ENCODE measurements around the gene SPIRE1. TPM values are rescaled to one million over a fixed set of nuclear protein-coding genes. Genes with fewer than 3 reads are reported as not detected.
A peak's percentile ranks its signal among the peaks of the same experiment; 100 is the strongest.

SPIRE1 gene
- total RNA-seq, 1 donor from 2014 or later, result 42.4 TPM

- Histone ChIP-seq H3K36me3 (no peaks in the 10 kb centered on the region), H3K27me3 (ENCODE audit: low read depth) (no peaks in the 10 kb centered on the region), H3K4me3 (no peak overlapping the region), H3K9me3 (replicated peaks) (no peaks in the 10 kb centered on the region), H3K27ac (replicated peaks) (peak overlapping the region; percentile 38), H3K4me1 (peaks cover 46% of the 10 kb centered on the region)
- DNase-seq, result no peak
- TF ChIP-seq CTCF (IDR thresholded peaks at IDR 0.05; ENCODE audit: borderline replicate concordance), result no peak
- intact Hi-C loops (cut with micrococcal nuclease), result no loop called here
Observed at GRCh38 chr18:12595571-12596255, 62.2 kb downstream of the SPIRE1 start.

- H3K9me3 ChIP-seq (replicated peaks), result no peaks in the 10 kb centered on the region
- H3K4me1 ChIP-seq, result peaks cover 47% of the 10 kb centered on the region
- intact Hi-C loops (cut with micrococcal nuclease), result no loop called here
- H3K36me3 ChIP-seq, result no peaks in the 10 kb centered on the region
- no peak for TF ChIP-seq CTCF (IDR thresholded peaks at IDR 0.05; ENCODE audit: borderline replicate concordance)
- no peak overlapping the region for H3K4me3 ChIP-seq
- no peaks in the 10 kb centered on the region for H3K27me3 ChIP-seq (ENCODE audit: low read depth)
- no peak overlapping the region for H3K27ac ChIP-seq (replicated peaks)
- DNase-seq, result no peak
Observed at GRCh38 chr18:12593866-12594265, 64.0 kb downstream of the SPIRE1 start.

- intact Hi-C loops (cut with micrococcal nuclease), result no loop called here
Observed at GRCh38 chr18:12592597-12593127, 65.2 kb downstream of the SPIRE1 start.

GRCh38 chr18:12589448-12589847 lies 68.5 kb downstream of the SPIRE1 start:
- Histone ChIP-seq H3K27ac (replicated peaks) (no peak overlapping the region), H3K9me3 (replicated peaks) (no peaks in the 10 kb centered on the region), H3K4me3 (no peak overlapping the region), H3K36me3 (no peaks in the 10 kb centered on the region), H3K4me1 (peaks cover 33% of the 10 kb centered on the region), H3K27me3 (ENCODE audit: low read depth) (no peaks in the 10 kb centered on the region)
- DNase-seq, result no peak
- TF ChIP-seq CTCF (IDR thresholded peaks at IDR 0.05; ENCODE audit: borderline replicate concordance), result no peak
- intact Hi-C loops (cut with micrococcal nuclease), result loop anchor here (10.0 kb wide), 1 partner anchor 65 kb away; no protein-coding TSS in a partner anchor

More at GRCh38 chr18:12592597-12593127, 65.2 kb downstream of the SPIRE1 start:
- H3K27me3 ChIP-seq (ENCODE audit: low read depth), result no peaks in the 10 kb centered on the region
- H3K27ac ChIP-seq (replicated peaks), result no peak overlapping the region
- TF ChIP-seq CTCF (IDR thresholded peaks at IDR 0.05; ENCODE audit: borderline replicate concordance), result no peak
- DNase-seq, result no peak
- peaks cover 45% of the 10 kb centered on the region for H3K4me1 ChIP-seq
- no peak overlapping the region for H3K4me3 ChIP-seq
- H3K9me3 ChIP-seq (replicated peaks), result no peaks in the 10 kb centered on the region
- H3K36me3 ChIP-seq, result no peaks in the 10 kb centered on the region

GRCh38 chr18:12586956-12587355 lies 71.0 kb downstream of the SPIRE1 start:
- no peak for DNase-seq
- Histone ChIP-seq H3K27me3 (ENCODE audit: low read depth) (no peaks in the 10 kb centered on the region), H3K4me1 (peaks cover 33% of the 10 kb centered on the region), H3K27ac (replicated peaks) (no peak overlapping the region), H3K9me3 (replicated peaks) (no peaks in the 10 kb centered on the region), H3K4me3 (no peak overlapping the region), H3K36me3 (no peaks in the 10 kb centered on the region)
- no peak for TF ChIP-seq CTCF (IDR thresholded peaks at IDR 0.05; ENCODE audit: borderline replicate concordance)
- intact Hi-C loops (cut with micrococcal nuclease), result loop anchor here (10.0 kb wide), 1 partner anchor 62 kb away; no protein-coding TSS in a partner anchor
